ENCODE data around the gene OR7G3. TPM values are rescaled to one million over a fixed set of nuclear protein-coding genes. Genes with fewer than 3 reads are reported as not detected.

OR7G3 gene
- not detected in 2 replicates for total RNA-seq (2014; rRNA removed; shearing (Covaris generic))

DNA sequence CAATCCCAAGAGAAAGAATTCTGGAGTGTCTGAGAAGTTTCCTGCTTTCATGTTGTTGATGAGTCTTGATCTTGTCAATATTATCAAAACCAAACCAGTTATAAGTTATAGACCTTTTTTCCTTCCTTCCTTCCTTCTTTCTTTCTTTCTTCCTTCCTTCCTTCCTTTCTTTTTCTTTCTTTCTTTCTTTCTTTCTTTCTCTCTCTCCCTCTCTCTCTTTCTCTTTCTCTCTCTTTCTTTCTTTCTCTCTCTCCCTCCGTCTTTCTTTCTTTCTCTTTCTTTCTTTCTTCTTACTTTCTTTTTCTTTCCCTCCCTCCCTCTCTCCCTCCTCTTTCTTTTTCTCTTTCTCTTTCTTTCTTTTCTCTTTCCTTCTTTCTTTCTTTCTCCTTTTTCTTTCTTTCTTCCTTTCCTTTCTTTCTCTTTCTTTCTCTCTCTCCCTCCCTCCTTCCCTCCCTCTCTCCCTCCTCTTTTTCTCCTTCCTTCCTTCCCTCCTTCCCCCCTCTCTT lies at the start of gene OR7G3:
TSS of gene OR7G3 (minus strand) at position 51 of the 506 bp plus-strand sequence. CDS start at position 51, 0 bp downstream.

DNA sequence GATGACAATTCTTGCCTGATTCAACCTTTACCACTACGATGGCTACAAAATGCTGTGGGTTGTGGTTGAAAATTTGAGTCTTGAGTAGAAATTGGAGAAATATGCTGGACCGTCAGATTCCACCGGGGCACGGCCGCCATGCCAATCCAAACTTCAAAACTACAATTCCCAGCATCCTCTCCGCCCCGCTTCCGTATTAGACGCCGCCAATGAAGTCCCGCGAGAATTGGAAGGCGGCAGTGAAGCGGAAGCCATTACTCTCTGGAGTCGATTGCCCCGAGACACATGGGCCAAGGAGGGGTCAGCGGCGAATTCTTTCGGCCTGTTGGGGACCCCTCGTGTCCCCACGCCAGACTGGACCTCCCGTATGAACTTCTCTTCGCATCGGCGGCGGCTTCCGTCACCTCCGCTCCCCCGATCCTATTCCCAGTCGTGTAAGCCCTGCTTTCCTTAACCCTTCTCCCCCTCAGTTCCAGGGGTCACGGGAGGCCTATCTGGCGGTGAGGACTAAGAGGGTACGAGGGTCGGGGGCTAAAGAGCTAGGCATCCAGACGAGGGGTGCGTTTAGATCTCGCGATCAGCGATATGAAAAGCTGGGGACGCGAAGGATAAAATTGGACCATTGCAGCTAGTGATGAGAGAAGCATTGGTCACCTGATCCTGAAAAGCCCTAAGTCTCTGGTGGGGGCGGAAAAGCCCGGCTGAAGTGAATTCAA lies 13.6 kb upstream of the OR7G3 start, which contains the start of gene ZNF317:
TSS of gene ZNF317 (plus strand) at position 239 of the 716 bp plus-strand sequence. CDS start 15,620 bp downstream, outside the sequence.

DNA sequence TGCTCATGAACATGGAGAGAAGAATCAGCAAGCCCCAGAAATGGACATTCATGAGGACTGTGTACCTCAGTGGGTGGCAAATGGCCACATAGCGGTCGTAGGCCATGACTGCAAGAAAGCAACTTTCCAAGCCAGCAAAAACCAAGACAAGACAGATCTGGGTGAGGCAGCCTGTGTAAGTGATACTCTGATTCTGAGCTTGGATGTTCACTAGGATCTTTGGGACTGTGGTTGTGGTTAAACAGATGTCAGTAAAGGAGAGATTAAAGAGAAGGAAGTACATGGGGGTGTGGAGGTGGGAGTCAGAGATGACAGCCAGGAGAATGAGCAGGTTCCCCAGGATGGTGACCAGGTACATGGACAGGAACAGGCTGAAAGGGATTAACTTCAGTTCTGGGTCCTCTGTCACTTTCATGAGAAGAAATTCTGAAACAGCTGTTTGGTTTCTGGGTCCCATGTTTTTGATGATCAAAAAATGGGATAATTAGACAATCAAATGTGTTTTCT lies 11.4 kb downstream of the OR7G3 start, which contains the start of gene OR7G1:
TSS of gene OR7G1 (minus strand) at position 457 of the 507 bp plus-strand sequence. CDS start at position 457, 0 bp downstream.

DNA sequence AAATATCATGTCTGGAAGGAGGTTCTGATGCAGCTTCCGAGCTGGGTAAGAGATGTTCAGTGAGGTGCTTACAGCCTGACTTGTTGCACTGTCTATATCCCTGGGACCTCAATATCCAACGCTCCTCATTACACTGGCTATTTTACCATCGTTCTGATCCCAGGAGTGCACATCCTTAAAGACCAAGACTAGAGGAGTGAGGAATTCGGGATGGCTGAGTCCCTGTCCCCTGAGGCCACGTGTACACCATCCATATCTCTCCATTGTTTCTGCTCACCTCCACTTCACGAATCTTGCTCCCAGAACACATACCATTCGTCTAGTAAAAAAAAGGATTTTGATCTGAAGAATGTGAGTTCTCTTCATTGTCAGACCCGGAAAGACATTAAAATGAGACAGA lies 19.4 kb downstream of the OR7G3 start, which contains the start of gene OR7G2:
TSS of gene OR7G2 (minus strand) at position 101 of the 400 bp plus-strand sequence. CDS start 4,232 bp downstream, outside the sequence.

DNA sequence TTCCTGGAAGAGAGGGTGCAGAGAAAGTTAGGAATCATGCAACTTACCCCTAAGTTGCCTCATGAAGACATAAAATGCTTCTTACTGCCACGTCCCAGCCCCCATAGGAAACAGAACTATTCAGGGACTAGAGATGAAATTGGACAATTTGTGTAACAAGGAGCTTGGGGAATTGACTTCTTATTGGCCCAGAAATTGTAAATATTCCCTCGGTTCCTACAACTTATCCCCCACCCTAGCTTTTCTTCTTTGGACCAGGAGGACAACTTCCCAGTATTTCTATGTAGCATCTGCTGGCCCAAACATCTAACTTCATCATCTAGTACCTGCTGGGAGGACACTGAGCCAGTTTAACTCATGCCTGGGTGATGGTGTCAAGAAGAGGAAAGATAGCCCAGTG lies 40.0 kb downstream of the OR7G3 start, which contains the start of gene OR1M1:
TSS of gene OR1M1 (plus strand) at position 301 of the 400 bp plus-strand sequence. CDS start 6,184 bp downstream, outside the sequence.

Small RNAs within 50 kb of the gene (small RNA-seq; reads per million reads assigned to genes)
- gene OR1M4P: not detected

Other genes starting within 250 kb of the OR7G3 start
- not detected in 2 replicates for gene MUC16, start 116.5 kb downstream of the OR7G3 start, total RNA-seq (2014; rRNA removed; shearing (Covaris generic))
- not detected in 2 replicates for gene OR1M1, start 39.9 kb downstream of the OR7G3 start, total RNA-seq (2014; rRNA removed; shearing (Covaris generic))
- not detected in 2 replicates for gene OR7G2, start 19.5 kb downstream of the OR7G3 start, total RNA-seq (2014; rRNA removed; shearing (Covaris generic))
- gene OR7G1, start 11.2 kb downstream of the OR7G3 start, total RNA-seq (2014; rRNA removed; shearing (Covaris generic)): not detected in 2 replicates
- gene ZNF317, start 13.4 kb upstream of the OR7G3 start, total RNA-seq (2014; rRNA removed; shearing (Covaris generic)): 28.4 and 31.6 TPM in 2 replicates
- not detected in 2 replicates for gene OR7D2, start 52.0 kb upstream of the OR7G3 start, total RNA-seq (2014; rRNA removed; shearing (Covaris generic))
- gene OR7D4, start 92.6 kb upstream of the OR7G3 start, total RNA-seq (2014; rRNA removed; shearing (Covaris generic)): not detected in 2 replicates
- gene OR7E24, start 124.0 kb upstream of the OR7G3 start, total RNA-seq (2014; rRNA removed; shearing (Covaris generic)): not detected in 2 replicates
- 9.7 and 20.6 TPM in 2 replicates for gene ZNF699, start 182.9 kb upstream of the OR7G3 start, total RNA-seq (2014; rRNA removed; shearing (Covaris generic))
- gene ZNF559, start 197.2 kb upstream of the OR7G3 start, total RNA-seq (2014; rRNA removed; shearing (Covaris generic)): 8.6 and 11.2 TPM in 2 replicates
- gene ZNF177, start 236.1 kb upstream of the OR7G3 start, total RNA-seq (2014; rRNA removed; shearing (Covaris generic)): 0.42 and 2.9 TPM in 2 replicates

Measured in A375 (cell line).